Measurements from ENCODE around the gene MLXIP.
A peak's percentile ranks its signal among the peaks of the same experiment; 100 is the strongest.

MLXIP gene

GRCh38 chr12:122081083-122081696 lies 2.6 kb downstream of the MLXIP start:
- DNase-seq (ENCODE audit: insufficient read length, low spot score) (no peak), FAIRE-seq (no peak)

GRCh38 chr12:122081697-122082221 lies 3.2 kb downstream of the MLXIP start:
- no peak for FAIRE-seq
- TF ChIP-seq, protein P1, sequence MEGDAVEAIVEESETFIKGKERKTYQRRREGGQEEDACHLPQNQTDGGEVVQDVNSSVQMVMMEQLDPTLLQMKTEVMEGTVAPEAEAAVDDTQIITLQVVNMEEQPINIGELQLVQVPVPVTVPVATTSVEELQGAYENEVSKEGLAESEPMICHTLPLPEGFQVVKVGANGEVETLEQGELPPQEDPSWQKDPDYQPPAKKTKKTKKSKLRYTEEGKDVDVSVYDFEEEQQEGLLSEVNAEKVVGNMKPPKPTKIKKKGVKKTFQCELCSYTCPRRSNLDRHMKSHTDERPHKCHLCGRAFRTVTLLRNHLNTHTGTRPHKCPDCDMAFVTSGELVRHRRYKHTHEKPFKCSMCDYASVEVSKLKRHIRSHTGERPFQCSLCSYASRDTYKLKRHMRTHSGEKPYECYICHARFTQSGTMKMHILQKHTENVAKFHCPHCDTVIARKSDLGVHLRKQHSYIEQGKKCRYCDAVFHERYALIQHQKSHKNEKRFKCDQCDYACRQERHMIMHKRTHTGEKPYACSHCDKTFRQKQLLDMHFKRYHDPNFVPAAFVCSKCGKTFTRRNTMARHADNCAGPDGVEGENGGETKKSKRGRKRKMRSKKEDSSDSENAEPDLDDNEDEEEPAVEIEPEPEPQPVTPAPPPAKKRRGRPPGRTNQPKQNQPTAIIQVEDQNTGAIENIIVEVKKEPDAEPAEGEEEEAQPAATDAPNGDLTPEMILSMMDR (IDR thresholded peaks at IDR 0.05; ENCODE audit: insufficient read depth, missing control alignments), result no peak
- no peak for DNase-seq (ENCODE audit: insufficient read length, low spot score)

More at GRCh38 chr12:122081083-122081696, 2.6 kb downstream of the MLXIP start:
- TF ChIP-seq, protein P1 (IDR thresholded peaks at IDR 0.05; ENCODE audit: insufficient read depth, missing control alignments), result no peak

DNA sequence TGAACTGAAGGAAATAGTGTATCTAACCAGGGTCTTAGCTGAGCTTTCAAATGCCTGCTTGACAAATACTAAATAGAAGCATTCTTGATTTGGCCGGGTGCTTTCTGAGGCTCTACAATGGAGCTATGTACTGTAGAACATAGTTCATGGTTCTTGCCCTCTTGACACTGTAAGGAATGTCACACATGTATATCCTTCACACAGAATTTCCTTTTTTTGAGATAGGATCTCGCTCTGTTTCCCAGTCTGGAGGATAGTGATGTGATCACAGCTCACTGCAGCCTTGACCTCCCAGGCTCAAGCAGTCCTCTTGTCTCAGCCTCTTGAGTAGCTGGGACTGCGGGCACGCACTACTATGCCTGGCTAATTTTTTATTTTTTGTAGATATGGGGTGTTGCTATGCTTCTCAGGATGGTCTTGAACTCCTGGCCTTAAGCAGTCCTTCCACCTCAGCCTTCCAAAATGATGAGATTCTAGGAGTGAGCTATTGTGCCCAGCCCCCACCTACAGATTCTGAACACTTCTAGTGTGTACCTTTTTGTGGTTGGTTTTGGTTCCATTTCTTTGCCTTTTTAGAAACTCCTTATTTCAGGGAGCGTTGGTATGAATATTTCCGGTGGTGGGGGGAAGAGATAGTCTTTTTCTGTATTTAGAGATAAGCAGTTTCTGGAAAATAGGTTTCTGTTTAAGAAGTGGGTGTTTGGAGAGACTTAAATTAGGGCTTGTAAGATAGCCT lies 4.2 kb downstream of the MLXIP start:
- FAIRE-seq, result no peak
- DNase-seq (ENCODE audit: insufficient read length, low spot score), result no peak
- TF ChIP-seq, protein P1 (IDR thresholded peaks at IDR 0.05; ENCODE audit: insufficient read depth, missing control alignments), result no peak

DNA sequence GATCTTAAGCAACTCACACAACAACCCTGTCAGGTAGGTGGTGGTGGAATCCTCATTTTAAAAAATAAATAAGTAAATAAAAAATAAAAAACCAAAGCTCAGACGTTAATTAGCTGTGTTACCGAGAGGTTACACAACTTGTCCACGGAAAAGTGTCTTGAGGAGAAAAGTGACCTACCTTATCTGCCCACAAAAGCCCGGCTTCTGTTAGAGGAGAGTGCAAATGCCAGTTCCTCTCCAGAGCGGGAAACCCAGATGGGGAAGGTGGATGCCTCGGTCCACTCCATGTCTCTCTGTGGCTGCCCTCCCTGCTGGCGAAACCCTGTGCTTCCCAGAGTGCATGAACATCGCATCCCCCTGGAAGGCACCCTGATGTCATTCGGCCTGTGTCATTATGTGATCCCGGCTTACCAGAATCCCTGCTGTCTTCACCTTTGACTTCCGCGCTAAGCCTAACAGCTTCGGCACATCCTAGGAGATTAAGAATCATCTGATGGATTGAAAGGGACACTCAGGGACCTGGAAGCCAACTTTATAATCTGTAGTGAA lies 6.4 kb downstream of the MLXIP start:
- TF ChIP-seq, protein P1 (IDR thresholded peaks at IDR 0.05; ENCODE audit: insufficient read depth, missing control alignments), result no peak
- FAIRE-seq (peak; percentile 60), DNase-seq (ENCODE audit: insufficient read length, low spot score) (peak; percentile 59)

- TF ChIP-seq, protein P1 (IDR thresholded peaks at IDR 0.05; ENCODE audit: insufficient read depth, missing control alignments), result no peak
- FAIRE-seq (no peak), DNase-seq (ENCODE audit: insufficient read length, low spot score) (no peak)
Measured at GRCh38 chr12:122085591-122085990, 7.0 kb downstream of the MLXIP start.

GRCh38 chr12:122086116-122086515 lies 7.6 kb downstream of the MLXIP start:
- no peak for DNase-seq (ENCODE audit: insufficient read length, low spot score)
- no peak for FAIRE-seq
- TF ChIP-seq, protein P1 (IDR thresholded peaks at IDR 0.05; ENCODE audit: insufficient read depth, missing control alignments), result no peak

All from D721Med (cell line).